ENCODE data around the gene HSPA1A.

HSPA1A gene

DNA sequence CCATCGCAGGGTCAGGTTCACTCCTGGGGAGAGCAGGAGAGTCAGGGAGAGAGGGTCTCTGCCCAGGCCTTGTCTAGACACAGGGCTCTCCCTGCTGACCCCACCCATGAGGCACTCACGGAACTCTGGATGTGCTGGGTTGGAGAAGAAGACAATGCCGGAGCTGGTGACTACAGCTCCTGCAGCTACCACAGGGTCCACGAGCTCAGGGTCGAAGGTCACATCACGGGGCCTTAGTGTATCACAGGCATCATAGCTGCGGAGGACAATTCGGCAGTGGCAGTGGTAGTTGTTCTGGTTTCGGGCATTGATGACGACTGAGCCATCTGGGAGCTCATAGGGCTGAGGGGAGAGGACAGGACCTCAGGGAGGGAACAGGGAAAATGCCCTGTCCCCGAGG is 44.6 kb downstream of the HSPA1A start:
- ATAC-seq, result no peak
- TF ChIP-seq BACH2 (CRISPR knock-in tag; IDR thresholded peaks at IDR 0.05; ENCODE audit: borderline replicate concordance), result no peak
- no peak for TF ChIP-seq ZFP3 (CRISPR knock-in tag; IDR thresholded peaks at IDR 0.05)
- TF ChIP-seq ZFP30 (CRISPR knock-in tag; IDR thresholded peaks at IDR 0.05), result no peak
- no peak for TF ChIP-seq ESRRG (CRISPR knock-in tag; IDR thresholded peaks at IDR 0.05)
- TF ChIP-seq PPARA (CRISPR knock-in tag; IDR thresholded peaks at IDR 0.05; ENCODE audit: borderline replicate concordance), result no peak
- TF ChIP-seq, protein P1, sequence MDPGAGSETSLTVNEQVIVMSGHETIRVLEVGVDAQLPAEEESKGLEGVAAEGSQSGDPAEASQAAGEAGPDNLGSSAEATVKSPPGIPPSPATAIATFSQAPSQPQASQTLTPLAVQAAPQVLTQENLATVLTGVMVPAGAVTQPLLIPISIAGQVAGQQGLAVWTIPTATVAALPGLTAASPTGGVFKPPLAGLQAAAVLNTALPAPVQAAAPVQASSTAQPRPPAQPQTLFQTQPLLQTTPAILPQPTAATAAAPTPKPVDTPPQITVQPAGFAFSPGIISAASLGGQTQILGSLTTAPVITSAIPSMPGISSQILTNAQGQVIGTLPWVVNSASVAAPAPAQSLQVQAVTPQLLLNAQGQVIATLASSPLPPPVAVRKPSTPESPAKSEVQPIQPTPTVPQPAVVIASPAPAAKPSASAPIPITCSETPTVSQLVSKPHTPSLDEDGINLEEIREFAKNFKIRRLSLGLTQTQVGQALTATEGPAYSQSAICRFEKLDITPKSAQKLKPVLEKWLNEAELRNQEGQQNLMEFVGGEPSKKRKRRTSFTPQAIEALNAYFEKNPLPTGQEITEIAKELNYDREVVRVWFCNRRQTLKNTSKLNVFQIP (CRISPR knock-in tag; IDR thresholded peaks at IDR 0.05; ENCODE audit: borderline replicate concordance, low read depth), result no peak
- no peak for TF ChIP-seq TOX (CRISPR knock-in tag; IDR thresholded peaks at IDR 0.05; ENCODE audit: borderline replicate concordance)
- TF ChIP-seq, protein P2, sequence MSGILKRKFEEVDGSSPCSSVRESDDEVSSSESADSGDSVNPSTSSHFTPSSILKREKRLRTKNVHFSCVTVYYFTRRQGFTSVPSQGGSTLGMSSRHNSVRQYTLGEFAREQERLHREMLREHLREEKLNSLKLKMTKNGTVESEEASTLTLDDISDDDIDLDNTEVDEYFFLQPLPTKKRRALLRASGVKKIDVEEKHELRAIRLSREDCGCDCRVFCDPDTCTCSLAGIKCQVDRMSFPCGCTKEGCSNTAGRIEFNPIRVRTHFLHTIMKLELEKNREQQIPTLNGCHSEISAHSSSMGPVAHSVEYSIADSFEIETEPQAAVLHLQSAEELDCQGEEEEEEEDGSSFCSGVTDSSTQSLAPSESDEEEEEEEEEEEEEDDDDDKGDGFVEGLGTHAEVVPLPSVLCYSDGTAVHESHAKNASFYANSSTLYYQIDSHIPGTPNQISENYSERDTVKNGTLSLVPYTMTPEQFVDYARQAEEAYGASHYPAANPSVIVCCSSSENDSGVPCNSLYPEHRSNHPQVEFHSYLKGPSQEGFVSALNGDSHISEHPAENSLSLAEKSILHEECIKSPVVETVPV (CRISPR knock-in tag; IDR thresholded peaks at IDR 0.05), result no peak
- no peak for TF ChIP-seq RARB (CRISPR knock-in tag; IDR thresholded peaks at IDR 0.05)
- no peak for TF ChIP-seq ZNF70 (CRISPR knock-in tag; IDR thresholded peaks at IDR 0.05)
- no peak for TF ChIP-seq OSR1 (CRISPR knock-in tag; IDR thresholded peaks at IDR 0.05)
- no peak for TF ChIP-seq CSDC2 (CRISPR knock-in tag; IDR thresholded peaks at IDR 0.05)
- TF ChIP-seq ZNF8 (CRISPR knock-in tag; IDR thresholded peaks at IDR 0.05), result no peak
- TF ChIP-seq ISL1 (CRISPR knock-in tag; IDR thresholded peaks at IDR 0.05), result no peak
- TF ChIP-seq, protein P3, sequence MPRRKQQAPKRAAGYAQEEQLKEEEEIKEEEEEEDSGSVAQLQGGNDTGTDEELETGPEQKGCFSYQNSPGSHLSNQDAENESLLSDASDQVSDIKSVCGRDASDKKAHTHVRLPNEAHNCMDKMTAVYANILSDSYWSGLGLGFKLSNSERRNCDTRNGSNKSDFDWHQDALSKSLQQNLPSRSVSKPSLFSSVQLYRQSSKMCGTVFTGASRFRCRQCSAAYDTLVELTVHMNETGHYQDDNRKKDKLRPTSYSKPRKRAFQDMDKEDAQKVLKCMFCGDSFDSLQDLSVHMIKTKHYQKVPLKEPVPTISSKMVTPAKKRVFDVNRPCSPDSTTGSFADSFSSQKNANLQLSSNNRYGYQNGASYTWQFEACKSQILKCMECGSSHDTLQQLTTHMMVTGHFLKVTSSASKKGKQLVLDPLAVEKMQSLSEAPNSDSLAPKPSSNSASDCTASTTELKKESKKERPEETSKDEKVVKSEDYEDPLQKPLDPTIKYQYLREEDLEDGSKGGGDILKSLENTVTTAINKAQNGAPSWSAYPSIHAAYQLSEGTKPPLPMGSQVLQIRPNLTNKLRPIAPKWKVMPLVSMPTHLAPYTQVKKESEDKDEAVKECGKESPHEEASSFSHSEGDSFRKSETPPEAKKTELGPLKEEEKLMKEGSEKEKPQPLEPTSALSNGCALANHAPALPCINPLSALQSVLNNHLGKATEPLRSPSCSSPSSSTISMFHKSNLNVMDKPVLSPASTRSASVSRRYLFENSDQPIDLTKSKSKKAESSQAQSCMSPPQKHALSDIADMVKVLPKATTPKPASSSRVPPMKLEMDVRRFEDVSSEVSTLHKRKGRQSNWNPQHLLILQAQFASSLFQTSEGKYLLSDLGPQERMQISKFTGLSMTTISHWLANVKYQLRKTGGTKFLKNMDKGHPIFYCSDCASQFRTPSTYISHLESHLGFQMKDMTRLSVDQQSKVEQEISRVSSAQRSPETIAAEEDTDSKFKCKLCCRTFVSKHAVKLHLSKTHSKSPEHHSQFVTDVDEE (CRISPR knock-in tag; IDR thresholded peaks at IDR 0.05), result no peak
- TF ChIP-seq ARNTL (CRISPR knock-in tag; IDR thresholded peaks at IDR 0.05; ENCODE audit: borderline replicate concordance, low read depth), result no peak

DNA sequence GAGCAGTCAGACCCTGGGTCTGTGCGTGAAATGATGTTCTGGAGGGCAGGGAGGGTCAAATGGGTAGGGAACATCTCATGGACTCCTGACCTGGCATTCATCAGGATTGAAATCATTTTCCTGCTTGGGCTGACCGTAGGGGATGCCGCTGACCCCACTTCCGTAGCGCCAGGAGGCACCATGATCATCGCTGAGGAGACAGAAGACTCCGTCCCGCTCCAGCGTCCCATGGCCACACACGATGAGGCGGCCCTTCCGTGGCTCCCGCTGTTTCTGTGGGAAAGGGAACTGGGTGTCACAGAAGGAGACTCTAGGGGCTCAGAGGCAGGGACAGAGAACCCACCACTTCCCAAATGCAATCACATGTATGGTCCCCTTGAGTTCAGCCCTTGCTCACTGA is 45.0 kb downstream of the HSPA1A start:
- no peak for TF ChIP-seq ZFP3 (CRISPR knock-in tag; IDR thresholded peaks at IDR 0.05)
- no peak for TF ChIP-seq TOX (CRISPR knock-in tag; IDR thresholded peaks at IDR 0.05; ENCODE audit: borderline replicate concordance)
- TF ChIP-seq, protein P4, sequence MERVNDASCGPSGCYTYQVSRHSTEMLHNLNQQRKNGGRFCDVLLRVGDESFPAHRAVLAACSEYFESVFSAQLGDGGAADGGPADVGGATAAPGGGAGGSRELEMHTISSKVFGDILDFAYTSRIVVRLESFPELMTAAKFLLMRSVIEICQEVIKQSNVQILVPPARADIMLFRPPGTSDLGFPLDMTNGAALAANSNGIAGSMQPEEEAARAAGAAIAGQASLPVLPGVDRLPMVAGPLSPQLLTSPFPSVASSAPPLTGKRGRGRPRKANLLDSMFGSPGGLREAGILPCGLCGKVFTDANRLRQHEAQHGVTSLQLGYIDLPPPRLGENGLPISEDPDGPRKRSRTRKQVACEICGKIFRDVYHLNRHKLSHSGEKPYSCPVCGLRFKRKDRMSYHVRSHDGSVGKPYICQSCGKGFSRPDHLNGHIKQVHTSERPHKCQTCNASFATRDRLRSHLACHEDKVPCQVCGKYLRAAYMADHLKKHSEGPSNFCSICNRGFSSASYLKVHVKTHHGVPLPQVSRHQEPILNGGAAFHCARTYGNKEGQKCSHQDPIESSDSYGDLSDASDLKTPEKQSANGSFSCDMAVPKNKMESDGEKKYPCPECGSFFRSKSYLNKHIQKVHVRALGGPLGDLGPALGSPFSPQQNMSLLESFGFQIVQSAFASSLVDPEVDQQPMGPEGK (CRISPR knock-in tag; IDR thresholded peaks at IDR 0.05; ENCODE audit: borderline replicate concordance), result no peak
- no peak for TF ChIP-seq GLIS3 (CRISPR knock-in tag; IDR thresholded peaks at IDR 0.05)
- no peak for TF ChIP-seq ARNTL (CRISPR knock-in tag; IDR thresholded peaks at IDR 0.05; ENCODE audit: borderline replicate concordance, low read depth)
- TF ChIP-seq ZNF565 (CRISPR knock-in tag; conservative IDR thresholded peaks at IDR 0.05; ENCODE audit: low read depth), result no peak
- TF ChIP-seq ISL1 (CRISPR knock-in tag; IDR thresholded peaks at IDR 0.05), result no peak
- TF ChIP-seq, protein P5, sequence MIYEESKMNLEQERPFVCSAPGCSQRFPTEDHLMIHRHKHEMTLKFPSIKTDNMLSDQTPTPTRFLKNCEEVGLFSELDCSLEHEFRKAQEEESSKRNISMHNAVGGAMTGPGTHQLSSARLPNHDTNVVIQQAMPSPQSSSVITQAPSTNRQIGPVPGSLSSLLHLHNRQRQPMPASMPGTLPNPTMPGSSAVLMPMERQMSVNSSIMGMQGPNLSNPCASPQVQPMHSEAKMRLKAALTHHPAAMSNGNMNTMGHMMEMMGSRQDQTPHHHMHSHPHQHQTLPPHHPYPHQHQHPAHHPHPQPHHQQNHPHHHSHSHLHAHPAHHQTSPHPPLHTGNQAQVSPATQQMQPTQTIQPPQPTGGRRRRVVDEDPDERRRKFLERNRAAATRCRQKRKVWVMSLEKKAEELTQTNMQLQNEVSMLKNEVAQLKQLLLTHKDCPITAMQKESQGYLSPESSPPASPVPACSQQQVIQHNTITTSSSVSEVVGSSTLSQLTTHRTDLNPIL (CRISPR knock-in tag; IDR thresholded peaks at IDR 0.05; ENCODE audit: low read depth), result no peak
- no peak for TF ChIP-seq PPARA (CRISPR knock-in tag; IDR thresholded peaks at IDR 0.05; ENCODE audit: borderline replicate concordance)
- no peak for ATAC-seq

DNA sequence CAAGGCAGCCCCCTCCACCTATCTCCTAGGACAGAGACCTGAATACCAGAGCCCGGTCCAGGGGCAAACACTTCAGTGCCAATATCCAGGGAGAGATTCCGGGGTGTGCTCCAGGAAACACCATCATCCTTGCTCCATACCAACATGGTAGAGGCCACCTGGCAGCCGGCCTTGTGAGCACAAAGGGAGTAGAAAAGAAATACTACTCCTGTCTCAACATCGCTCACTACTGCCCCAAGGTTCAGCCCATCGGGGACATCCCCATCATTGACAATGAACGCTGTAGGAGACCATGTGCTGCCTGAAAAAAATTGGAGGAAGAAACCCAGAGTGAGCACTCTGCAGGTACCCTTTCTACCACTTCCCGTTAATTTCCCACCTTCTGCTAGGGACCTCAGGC is 45.8 kb downstream of the HSPA1A start:
- ATAC-seq, result no peak
- no peak for TF ChIP-seq SNAI2 (CRISPR knock-in tag; IDR thresholded peaks at IDR 0.05)
- no peak for TF ChIP-seq ZFP30 (CRISPR knock-in tag; IDR thresholded peaks at IDR 0.05)
- no peak for TF ChIP-seq ARNTL (CRISPR knock-in tag; IDR thresholded peaks at IDR 0.05; ENCODE audit: borderline replicate concordance, low read depth)
- TF ChIP-seq, protein P5 (CRISPR knock-in tag; IDR thresholded peaks at IDR 0.05; ENCODE audit: low read depth), result no peak
- TF ChIP-seq, protein P1 (CRISPR knock-in tag; IDR thresholded peaks at IDR 0.05; ENCODE audit: borderline replicate concordance, low read depth), result no peak
- no peak for TF ChIP-seq ZNF70 (CRISPR knock-in tag; IDR thresholded peaks at IDR 0.05)
- TF ChIP-seq, protein P2 (CRISPR knock-in tag; IDR thresholded peaks at IDR 0.05), result no peak
- no peak for TF ChIP-seq ZNF565 (CRISPR knock-in tag; conservative IDR thresholded peaks at IDR 0.05; ENCODE audit: low read depth)
- no peak for TF ChIP-seq PPARA (CRISPR knock-in tag; IDR thresholded peaks at IDR 0.05; ENCODE audit: borderline replicate concordance)
- no peak for TF ChIP-seq ISL1 (CRISPR knock-in tag; IDR thresholded peaks at IDR 0.05)
- TF ChIP-seq TCF4 (CRISPR knock-in tag; IDR thresholded peaks at IDR 0.05; ENCODE audit: borderline replicate concordance), result no peak
- no peak for TF ChIP-seq TOX (CRISPR knock-in tag; IDR thresholded peaks at IDR 0.05; ENCODE audit: borderline replicate concordance)
- TF ChIP-seq OSR1 (CRISPR knock-in tag; IDR thresholded peaks at IDR 0.05), result no peak
